Stimulated activated CD8-positive, alpha-beta memory T cell treated with anti-CD3 and anti-CD28 coated beads, Interleukin-4, amount 100 ng/mL, for 4 hours (primary cell): Measurements from ENCODE around the gene DNAJB13.
"Not testable (repeated sequence)": the region's sequence is repeated elsewhere in the genome, so short reads cannot be mapped to it uniquely, and the experiment has no call there.

Experiments
- DNase-seq, 2 donors: peaks; one replicate each; pipeline ENCODE4 v3.0.0-alpha.2; 2020; ENCODE audit warnings: low read depth in 2 of 2, low spot score in 1 of 2

Gene DNAJB13

DNA sequence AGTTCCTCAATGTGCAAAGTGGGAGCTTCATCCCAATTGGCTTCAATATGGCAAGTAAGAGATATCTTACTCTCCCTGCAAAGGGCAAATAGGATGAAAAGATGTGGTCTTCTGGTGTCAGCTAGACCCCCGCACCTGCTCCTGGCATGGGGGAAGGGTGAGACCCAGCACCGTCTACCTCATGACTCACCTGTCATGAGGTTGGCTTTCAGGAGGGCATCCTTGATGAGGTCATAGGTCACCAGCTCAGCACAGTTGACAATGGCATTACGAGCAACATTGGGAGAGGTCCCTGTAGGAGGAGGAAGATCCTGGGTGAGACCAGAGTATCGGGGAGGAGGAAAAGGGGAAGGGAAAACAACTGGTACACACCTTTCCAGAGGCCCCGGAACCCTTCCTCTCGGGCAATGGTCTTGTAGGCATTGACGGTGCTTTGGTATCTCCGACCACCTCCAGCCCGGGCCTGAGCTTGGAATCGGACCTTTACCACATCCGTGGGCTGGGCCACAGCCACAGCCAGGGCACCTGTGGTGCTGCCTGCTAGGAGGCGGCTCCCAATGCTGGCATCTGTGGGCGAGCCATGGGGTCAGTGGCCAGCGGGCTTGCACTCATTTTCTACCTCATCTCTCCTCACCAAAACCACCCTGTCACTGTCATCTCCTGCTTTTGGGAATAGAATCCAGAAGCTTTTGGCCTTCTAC, 25.8 kb downstream of the DNAJB13 start:
- DNase-seq = no peak

DNA sequence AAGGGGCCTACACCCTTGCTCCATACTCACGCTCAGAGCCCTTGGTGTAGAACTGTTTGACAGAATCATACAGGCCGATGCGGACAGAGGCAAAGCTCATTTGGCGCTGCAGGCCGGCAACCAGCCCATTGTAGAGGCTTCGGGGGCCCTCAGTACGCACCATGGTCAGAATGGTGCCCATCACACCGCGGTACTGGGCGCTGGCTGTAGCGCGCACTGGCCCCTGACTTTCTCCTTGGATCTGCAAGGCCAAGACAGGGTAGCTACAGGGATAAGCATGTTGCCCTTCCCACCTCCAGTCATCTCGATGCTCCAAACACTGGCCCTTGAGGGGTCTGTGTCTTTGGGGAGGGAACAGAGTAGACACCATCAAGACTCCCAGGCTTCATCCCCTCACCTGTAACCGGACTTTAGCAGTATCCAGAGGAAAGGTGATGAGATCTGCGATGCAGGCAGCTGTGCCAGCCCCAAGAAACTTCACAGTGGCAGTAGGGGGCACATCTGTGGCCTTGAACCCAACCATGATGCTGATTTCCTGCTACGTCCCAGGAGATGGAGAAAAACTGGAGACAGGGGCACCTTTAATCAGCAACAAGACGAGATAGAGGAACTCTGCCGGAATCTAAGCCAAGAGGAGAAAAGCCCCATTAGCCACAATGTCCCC, 27.2 kb downstream of the DNAJB13 start:
- no peak for DNase-seq

DNA sequence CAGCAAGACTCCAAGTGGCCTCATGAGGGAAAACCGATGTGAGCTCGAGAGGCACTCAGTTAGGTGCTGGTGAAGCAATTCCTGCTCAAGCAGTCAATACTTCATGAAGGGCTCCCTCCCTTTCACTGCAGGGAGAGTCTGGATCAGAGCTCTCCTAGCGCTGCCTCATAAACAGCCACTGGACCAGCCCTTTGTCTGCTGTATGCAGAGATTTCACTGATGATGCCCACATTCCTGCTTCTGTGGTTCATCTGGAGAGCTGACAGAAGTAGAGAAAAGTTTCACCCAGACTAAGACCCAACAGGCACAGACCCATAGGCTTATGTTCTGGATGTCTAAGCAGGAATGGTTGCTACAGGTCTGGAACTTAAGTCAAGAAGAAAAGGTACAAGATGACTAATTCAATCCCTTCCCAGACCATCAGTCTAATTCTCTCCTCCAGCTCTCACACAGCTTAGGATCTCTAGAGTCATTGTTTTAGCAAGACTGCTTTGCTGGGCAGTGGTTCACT, 27.8 kb downstream of the DNAJB13 start:
- DNase-seq = no peak

- DNase-seq = peak; percentile 32 to 53
Observed at GRCh38 chr11:73980001-73980961, 29.5 kb downstream of the DNAJB13 start.

- DNase-seq = no peak
Observed at GRCh38 chr11:73981051-73981805, 30.4 kb downstream of the DNAJB13 start.

DNA sequence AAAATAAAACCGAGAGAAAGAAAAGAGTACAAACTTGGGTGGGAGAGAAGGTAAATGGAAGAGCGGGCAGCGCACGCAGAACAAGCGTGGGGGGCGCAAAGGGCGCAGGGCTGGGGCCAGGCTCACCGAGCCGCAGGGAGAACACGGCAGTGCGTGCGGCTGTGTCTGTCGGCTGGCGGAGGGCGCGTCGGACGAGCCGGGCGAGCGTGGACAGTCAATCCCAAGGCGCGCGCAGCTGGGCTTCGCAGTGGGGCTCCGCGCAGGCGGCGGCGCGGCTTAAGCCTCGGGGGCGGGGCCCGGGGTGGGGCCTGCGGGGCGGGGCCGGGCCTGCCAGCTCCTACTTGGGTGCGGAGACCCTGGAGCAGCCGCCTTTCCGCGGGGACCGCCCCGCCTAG, 31.8 kb downstream of the DNAJB13 start, which contains the start of gene UCP2:
UCP2 (minus strand) TSS at position 249 of the 395 bp plus-strand sequence. CDS start 4,465 bp downstream, outside the sequence.
- DNase-seq = peak; percentile 59 to 66

GRCh38 chr11:73982990-73983740, 32.3 kb downstream of the DNAJB13 start:
- DNase-seq = peak; percentile 75 to 84

DNA sequence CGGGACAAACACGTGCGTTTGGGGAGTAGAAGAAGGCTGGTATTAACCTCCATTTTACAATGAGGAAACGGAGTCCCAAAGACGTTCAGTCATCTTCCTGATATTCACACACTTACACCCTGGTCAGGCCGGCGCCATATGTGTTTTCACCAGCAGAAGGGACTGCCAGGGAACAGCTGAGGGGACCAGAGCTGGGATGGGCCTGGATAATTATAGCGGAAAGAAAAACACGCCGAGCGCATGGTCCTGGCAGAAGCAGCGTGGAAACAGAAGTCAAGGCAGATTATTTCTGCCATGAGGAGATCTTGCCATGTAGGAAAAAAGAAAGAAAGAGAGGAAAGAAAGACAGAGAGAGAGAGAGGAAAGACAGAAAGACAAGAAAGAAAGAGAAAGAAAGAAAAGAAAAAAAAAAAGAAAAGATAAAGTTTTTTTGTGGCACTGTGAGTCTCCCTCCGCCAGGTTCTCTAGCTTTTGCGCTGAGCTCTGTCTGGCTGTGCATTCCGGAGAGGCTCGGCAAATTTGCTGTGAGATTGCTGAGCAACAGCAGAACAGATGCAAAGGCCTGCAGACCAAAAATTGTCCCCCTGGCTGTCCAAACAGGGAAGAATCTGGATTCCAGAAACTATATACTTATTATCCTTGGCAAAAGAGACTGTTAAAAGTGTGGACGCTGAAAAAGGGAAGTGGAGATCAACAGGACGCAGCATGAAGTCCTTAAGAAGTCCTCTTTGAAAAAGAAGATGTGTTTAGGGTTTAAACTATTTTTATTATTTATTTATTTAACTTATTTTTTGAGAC, 33.1 kb downstream of the DNAJB13 start:
- DNase-seq = no peak

DNA sequence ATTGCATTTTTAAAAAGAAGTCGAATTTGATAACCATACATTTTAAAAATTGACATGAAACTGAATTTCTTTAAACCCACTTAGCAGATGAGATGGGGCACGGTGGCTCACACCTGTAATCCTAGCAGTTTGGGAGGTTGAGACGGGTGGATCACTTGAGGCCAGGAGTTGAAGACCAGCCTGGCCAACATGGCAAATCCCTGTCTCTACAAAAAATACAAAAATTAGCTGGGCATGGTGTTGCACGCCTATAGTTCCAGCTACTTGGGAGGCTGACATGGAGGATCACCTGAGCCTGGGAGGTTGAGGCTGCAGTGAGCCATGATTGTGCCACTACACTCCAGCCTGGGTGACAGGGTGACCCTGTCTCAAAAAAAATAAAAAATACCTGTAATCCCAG, 34.8 kb downstream of the DNAJB13 start:
- DNase-seq = not testable (repeated sequence)

- DNase-seq = no peak
Observed at GRCh38 chr11:73988227-73988626, 37.4 kb downstream of the DNAJB13 start.

DNA sequence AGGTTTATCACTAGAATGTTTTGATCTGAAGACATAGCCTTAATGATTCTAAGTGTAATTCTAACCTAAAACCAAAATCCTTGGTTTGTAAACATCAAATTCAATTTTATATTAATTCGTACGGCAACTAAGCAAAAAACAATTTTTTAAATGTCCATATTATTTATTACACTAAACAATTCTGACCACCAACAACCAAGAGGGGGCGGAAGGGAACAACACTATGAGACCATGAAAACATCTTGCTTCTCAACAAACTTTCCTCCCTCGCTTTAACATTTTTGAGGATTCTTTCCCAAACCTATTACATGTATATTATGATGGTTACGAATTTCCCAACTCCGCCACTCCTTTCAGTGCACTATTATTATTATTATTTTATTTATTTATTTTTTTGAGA, 38.3 kb downstream of the DNAJB13 start:
- DNase-seq = no peak

DNA sequence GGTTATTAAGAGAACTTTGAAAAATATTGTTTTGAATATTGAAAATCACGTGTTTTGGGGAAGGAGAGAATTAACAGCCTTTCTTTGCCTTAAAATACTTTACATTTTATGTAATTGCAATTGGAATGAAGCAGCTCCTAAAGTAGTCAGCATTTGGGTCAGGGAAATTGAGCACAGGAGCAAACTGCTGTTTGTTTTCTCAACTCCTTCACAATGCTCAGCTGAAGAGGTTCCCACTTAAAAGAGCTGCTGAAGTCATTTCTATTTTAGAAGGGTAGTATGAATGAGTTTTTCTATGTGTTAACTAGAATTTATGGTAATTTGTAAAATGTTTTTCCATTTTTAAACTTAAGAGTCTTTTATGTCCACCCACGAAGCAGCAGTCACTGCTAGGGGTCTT, 39.9 kb downstream of the DNAJB13 start:
- no peak for DNase-seq

GRCh38 chr11:73991471-73992006, 40.7 kb downstream of the DNAJB13 start:
- no peak for DNase-seq

DNA sequence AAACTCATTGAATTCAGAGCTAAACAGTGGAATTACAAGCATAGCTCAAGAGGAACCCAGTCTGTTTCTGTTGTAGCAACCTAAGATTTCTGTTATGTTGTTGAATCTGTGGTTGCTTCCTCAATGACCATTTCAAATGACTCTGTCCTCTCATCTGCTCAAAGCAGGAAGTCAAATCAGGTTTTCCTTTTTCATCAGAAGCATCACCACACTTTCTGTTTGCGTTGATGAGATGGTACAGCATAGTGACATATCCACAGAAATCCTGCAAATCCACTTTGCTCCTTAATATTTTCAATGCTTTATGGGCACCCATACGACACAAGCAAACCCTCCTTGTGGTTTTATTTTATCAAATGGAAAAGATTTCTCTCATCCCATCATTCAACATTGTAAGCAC, 44.4 kb downstream of the DNAJB13 start:
- no peak for DNase-seq

DNA sequence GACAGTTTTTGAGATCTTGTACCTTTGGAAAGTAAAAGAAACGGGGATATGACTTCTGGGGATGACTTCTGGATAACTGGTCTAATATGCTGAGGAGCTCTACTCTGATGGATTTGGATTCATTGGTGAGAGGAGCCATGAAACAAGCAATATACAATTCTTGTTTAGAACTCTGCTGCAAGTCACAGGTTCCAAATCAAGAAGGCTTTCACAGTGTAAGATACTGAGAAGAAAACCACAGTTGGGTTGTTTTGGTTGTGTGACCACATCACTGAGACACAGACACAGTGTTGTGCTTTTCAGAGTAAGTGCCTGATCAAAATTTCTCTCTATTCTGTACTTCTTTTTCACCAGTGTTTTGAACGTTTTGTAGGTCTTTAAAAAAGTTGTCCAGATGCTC, 44.9 kb downstream of the DNAJB13 start:
- DNase-seq = no peak

DNA sequence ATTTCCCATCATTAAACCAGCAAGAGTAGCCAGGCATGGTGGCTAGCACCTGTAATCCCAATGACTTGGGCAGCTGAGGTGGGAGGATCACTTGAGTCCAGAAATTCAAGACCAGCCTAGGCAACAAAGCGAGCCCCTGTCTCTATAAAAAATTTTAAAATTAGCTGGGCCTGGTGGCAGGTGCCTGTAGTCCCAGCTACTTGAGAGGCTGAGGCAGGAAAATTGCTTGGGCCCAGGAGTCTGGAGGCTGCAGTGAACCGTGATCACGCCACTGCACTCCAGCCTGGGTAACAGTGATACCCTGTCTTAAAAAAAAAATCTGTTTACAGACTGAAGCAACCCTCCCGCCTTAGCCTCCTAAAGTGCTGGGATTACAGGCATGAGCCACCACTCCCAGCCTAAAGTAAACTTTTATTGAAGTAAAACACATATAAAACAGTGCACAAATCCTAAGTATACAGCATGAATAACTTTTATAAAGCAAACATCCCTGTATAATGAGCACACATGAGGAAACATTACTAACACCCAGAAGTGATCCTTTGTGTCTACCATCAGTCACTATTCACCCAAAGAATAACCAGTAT, 45.4 kb downstream of the DNAJB13 start:
- no peak for DNase-seq

DNA sequence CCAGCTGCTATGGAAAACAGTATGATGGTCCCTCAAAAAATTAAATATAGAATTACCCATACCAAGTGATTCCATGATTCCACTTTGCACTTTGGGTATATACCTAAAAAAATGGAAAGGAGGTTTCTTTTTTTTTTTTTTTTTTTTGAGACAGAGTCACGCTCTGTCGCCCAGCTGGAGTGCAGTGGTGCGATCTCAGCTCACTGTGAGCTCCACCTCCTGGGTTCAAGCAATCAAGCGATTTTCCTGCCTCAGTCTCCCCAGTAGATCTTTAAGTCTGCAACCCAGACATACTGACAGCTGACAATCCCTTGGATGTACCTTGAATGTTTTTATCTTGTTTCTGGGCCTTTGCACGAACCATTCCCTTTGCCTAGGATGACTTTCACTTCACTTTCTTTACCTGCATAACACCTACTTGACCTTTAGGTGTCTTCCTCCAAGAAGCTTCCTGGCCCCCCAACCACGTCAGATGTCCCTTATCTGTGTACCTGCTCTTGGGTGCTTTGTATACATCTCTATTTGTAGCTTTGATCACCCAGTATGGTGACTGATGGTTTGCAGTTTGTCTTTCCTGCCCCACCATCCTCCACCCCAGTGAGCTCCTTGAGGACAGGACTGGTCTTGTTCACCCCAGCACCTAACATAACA, 46.4 kb downstream of the DNAJB13 start:
- no peak for DNase-seq
